ENCODE data around the gene STK11. TPM values are rescaled to one million over a fixed set of nuclear protein-coding genes. Genes with fewer than 3 reads are reported as not detected.

STK11 gene
- polyA plus RNA-seq, 1 of the 3 experiments (the other 2 are of a cell fraction) = 55.5 TPM

GRCh38 chr19:1258163-1258492, 52.5 kb downstream of the STK11 start:
- Histone ChIP-seq H2AFZ (ENCODE audit: low read depth) (no peak overlapping the region), H3K27ac (ENCODE audit: low read depth in 2 of 2, low read length in 1 of 2) (peak overlapping the region; percentile 83 to 90; a peak in 3 of 4 replicates), H4K20me1 (ENCODE audit: insufficient read depth) (peaks cover 56% of the 10 kb centered on the region), H3K27me3 (ENCODE audit: insufficient read depth) (no peaks in the 10 kb centered on the region), H3F3A (replicated peaks; ENCODE audit: insufficient read depth) (peaks cover 65% of the 10 kb centered on the region), H3K36me3 (replicated peaks in 1 of 2; ENCODE audit: control insufficient read depth in 1 of 2, insufficient read depth in 2 of 2, low read length in 1 of 2) (peaks cover 41 to 53% of the 10 kb centered on the region in 2 experiments), H3K9me3 (no peaks in the 10 kb centered on the region), H3K4me3 (ENCODE audit: low read depth in 2 of 2, low read length in 1 of 2) (no peak overlapping the region), H3K4me1 (ENCODE audit: control insufficient read depth in 1 of 2, insufficient read depth in 2 of 2, low read depth in 1 of 2, low read length in 1 of 2) (peaks cover 58 to 69% of the 10 kb centered on the region in 2 experiments), H3K79me2 (ENCODE audit: insufficient read depth) (peaks cover 65% of the 10 kb centered on the region), H3K9me2 (no peaks in the 10 kb centered on the region), H3K9ac (peak overlapping the region; percentile 25; the same call in 1 of the 2 replicates), H3K4me2 (peak overlapping the region; percentile 23; the same call in 1 of the 2 replicates)
- TF ChIP-seq PBX3 (IDR thresholded peaks at IDR 0.05) (no peak), JUND (IDR thresholded peaks at IDR 0.05) (no peak), FOSL2 (IDR thresholded peaks at IDR 0.05; ENCODE audit: borderline replicate concordance, low read depth) (no peak), TEAD4 (IDR thresholded peaks at IDR 0.05; ENCODE audit: borderline replicate concordance, insufficient read depth) (no peak), MXI1 (IDR thresholded peaks at IDR 0.05; ENCODE audit: low read depth, low read length) (no peak), MAX (IDR thresholded peaks at IDR 0.05; ENCODE audit: low read depth) (no peak), IRF3 (IDR thresholded peaks at IDR 0.05; ENCODE audit: low read depth, low read length) (no peak), EZH2phosphoT487 (IDR thresholded peaks at IDR 0.05; ENCODE audit: borderline replicate concordance, low read depth) (no peak), GATA2 (CRISPR knock-in tag; IDR thresholded peaks at IDR 0.05) (no peak), YY1 (IDR thresholded peaks at IDR 0.05; ENCODE audit: low read depth) (no peak), POLR2AphosphoS5 (IDR thresholded peaks at IDR 0.05; ENCODE audit: low read depth, low read length) (no peak)
- CTCF ChIA-PET = interaction anchor here (3.1 to 18.6 kb wide), 3 partner anchors 8 to 15 kb away, joined by 13 to 594 read pairs (median 99); partner anchors contain the start of genes ATP5F1D and MIDN
- DNase-seq = no peak
- POLR2A ChIA-PET = interaction anchor here (4.8 kb wide), 1 partner anchor 11 kb away, joined by 34 read pairs; the partner anchor contains the start of gene CIRBP
- WGBS (ENCODE audit: low lambda C conversion rate) = 88% methylated on average over 8 of the region's 8 CpGs

- WGBS (ENCODE audit: low lambda C conversion rate) = 56% methylated on average over 15 of the region's 15 CpGs
- Histone ChIP-seq H3K27ac (ENCODE audit: low read depth in 2 of 2, low read length in 1 of 2) (peak overlapping the region; percentile 83 to 90), H3K4me1 (ENCODE audit: control insufficient read depth in 1 of 2, insufficient read depth in 2 of 2, low read depth in 1 of 2, low read length in 1 of 2) (peaks cover 54 to 65% of the 10 kb centered on the region in 2 experiments), H3K9me2 (no peaks in the 10 kb centered on the region), H3K9me3 (no peaks in the 10 kb centered on the region), H3F3A (replicated peaks; ENCODE audit: insufficient read depth) (peaks cover 62% of the 10 kb centered on the region), H3K79me2 (ENCODE audit: insufficient read depth) (peaks cover 59% of the 10 kb centered on the region), H3K36me3 (replicated peaks in 1 of 2; ENCODE audit: control insufficient read depth in 1 of 2, insufficient read depth in 2 of 2, low read length in 1 of 2) (peaks cover 37 to 49% of the 10 kb centered on the region in 2 experiments), H3K4me3 (ENCODE audit: low read depth in 2 of 2, low read length in 1 of 2) (no peak overlapping the region), H3K4me2 (peak overlapping the region; percentile 41; the same call in 1 of the 2 replicates), H2AFZ (ENCODE audit: low read depth) (no peak overlapping the region), H3K9ac (peak overlapping the region; percentile 49; the same call in 1 of the 2 replicates), H3K27me3 (ENCODE audit: insufficient read depth) (no peaks in the 10 kb centered on the region), H4K20me1 (ENCODE audit: insufficient read depth) (peaks cover 52% of the 10 kb centered on the region)
- ChIA-PET POLR2A (interaction anchor here (2.6 to 4.8 kb wide), 2 partner anchors 10 to 15 kb away, joined by 9 to 34 read pairs; partner anchors contain the start of gene CIRBP), CTCF (interaction anchor here (3.1 to 18.6 kb wide), 3 partner anchors 7 to 16 kb away, joined by 13 to 594 read pairs (median 99); partner anchors contain the start of genes ATP5F1D and MIDN)
- DNase-seq = no peak
- TF ChIP-seq TEAD4 (IDR thresholded peaks at IDR 0.05; ENCODE audit: borderline replicate concordance, insufficient read depth) = no peak
- TF ChIP-seq RFX5 (IDR thresholded peaks at IDR 0.05; ENCODE audit: low read length) = no peak
- no peak for TF ChIP-seq USF1 (IDR thresholded peaks at IDR 0.05; ENCODE audit: borderline replicate concordance, low read depth)
- TF ChIP-seq IRF3 (IDR thresholded peaks at IDR 0.05; ENCODE audit: low read depth, low read length) = no peak
- TF ChIP-seq MAX (IDR thresholded peaks at IDR 0.05; ENCODE audit: low read depth) = no peak
- no peak for TF ChIP-seq CTCF (IDR thresholded peaks at IDR 0.05)
- no peak for TF ChIP-seq TCF12 (IDR thresholded peaks at IDR 0.05)
- no peak for TF ChIP-seq RAD21 (IDR thresholded peaks at IDR 0.05; ENCODE audit: low read length)
- no peak for TF ChIP-seq SIN3A (IDR thresholded peaks at IDR 0.05; ENCODE audit: borderline replicate concordance, low read depth, low read length)
Measured at GRCh38 chr19:1258707-1259205, 53.2 kb downstream of the STK11 start.

Data from SK-N-SH (cell line).